HCT116 (cell line): ENCODE measurements around the gene SLC22A4. TPM values are rescaled to one million over a fixed set of nuclear protein-coding genes. Genes with fewer than 3 reads are reported as not detected.
A peak's percentile ranks its signal among the peaks of the same experiment; 100 is the strongest.

Source experiments
- ATAC-seq: fragments of 200-7000 bp; cut with Tn5 transposase; 2 replicates; pipeline ENCODE4 v1.9.1; 2020; ENCODE audit warnings: mild to moderate bottlenecking, moderate library complexity
- BruUV-seq: library from RNA; stranded (reverse); fragments of 400-500 nt; replicated peaks from 2 replicates; lab custom pipeline; 2021; lab: Mats Ljungman, UMichigan
- CTCF ChIA-PET: fragments of 300-600 bp; sonication (Branson Sonifier 250); formaldehyde crosslinking; loops from one replicate; lab custom pipeline; 2021; ENCODE audit warnings: antibody characterized with exemption; lab: Charles Lee
- POLR2A ChIA-PET: fragments of 300-600, 350-600 bp; sonication (Branson Sonifier 250); formaldehyde crosslinking; loops from one replicate; lab custom pipeline; 2021; ENCODE audit warnings: antibody characterized with exemption; lab: Charles Lee
- RAD21 ChIA-PET, 2 experiments: fragments of 300-600 bp; sonication (Branson Sonifier 250); formaldehyde crosslinking; loops; one replicate each; lab custom pipeline; 2023; ENCODE audit warnings: low total read pairs in 2 of 2; ENCODE audit not compliant: uncharacterized antibody in 2 of 2, unreplicated experiment in 2 of 2, low non-redundant PET in 1 of 2; lab: Charles Lee
- DNase-seq: peaks from one replicate; pipeline ENCODE4 v3.0.0-alpha.2; 2010; ENCODE audit warnings: low read depth, low spot score
- H2AFZ ChIP-seq: fragments of 200-600 bp; shearing (Covaris generic), sonication (generic); 2 replicates; pipeline ENCODE4 v1.6.1; 2017; ENCODE audit warnings: low read depth, mixed run types, mixed read lengths, antibody characterized with exemption, low read length; ENCODE audit not compliant: poor library complexity, severe bottlenecking
- H3K27ac ChIP-seq: 2 replicates; pipeline ENCODE4 v1.5.1; 2012; ENCODE audit warnings: low read depth, low read length
- H3K27me3 ChIP-seq: fragments of 200-600 bp; sonication (generic); 2 replicates; pipeline ENCODE4 v1.6.1; 2016; ENCODE audit warnings: mixed run types, low read length, mixed read lengths; ENCODE audit not compliant: insufficient read depth
- H3K36me3 ChIP-seq, 2 experiments: fragments of 200-500 bp in 1 of 2; fragments of 200-600 bp in 1 of 2; sonication (Bioruptor generic) in 1 of 2; sonication (generic) in 1 of 2; 2 replicates each; pipeline versions ENCODE4 v1.5.1 to v1.6.1; 2014 to 2016; ENCODE audit warnings: low read length in 2 of 2, inconsistent platforms in 1 of 2, mixed read lengths in 1 of 2, mixed run types in 1 of 2; ENCODE audit not compliant: insufficient read depth in 2 of 2, control insufficient read depth in 1 of 2
- H3K4me1 ChIP-seq, 2 experiments: fragments of 200-600 bp in 1 of 2; sonication (generic) in 1 of 2; 2 replicates each; pipeline versions ENCODE4 v1.5.1 to v1.6.1; 2012 to 2017; ENCODE audit warnings: low read length in 2 of 2, inconsistent platforms in 1 of 2, mild to moderate bottlenecking in 1 of 2, mixed read lengths in 1 of 2, mixed run types in 1 of 2, moderate library complexity in 1 of 2; ENCODE audit not compliant: insufficient read depth in 2 of 2, control insufficient read depth in 1 of 2
- H3K4me2 ChIP-seq: fragments of 200-600 bp; sonication (generic); 2 replicates; pipeline ENCODE4 v1.6.1; 2017; ENCODE audit warnings: mixed run types, low read length, mixed read lengths
- H3K4me3 ChIP-seq, 2 experiments: fragments of 200-600 bp in 1 of 2; sonication (generic) in 1 of 2; replicated peaks in 1 of 2; 2 replicates each; pipeline ENCODE4 v1.5.1; 2011 to 2016; ENCODE audit warnings: low read length in 2 of 2, control low read depth in 1 of 2, low read depth in 1 of 2, mild to moderate bottlenecking in 1 of 2, mixed read lengths in 1 of 2, mixed run types in 1 of 2
- H3K79me2 ChIP-seq: fragments of 200-600 bp; sonication (generic); 2 replicates; pipeline ENCODE4 v1.6.1; 2017; ENCODE audit warnings: mild to moderate bottlenecking, mixed run types, low read length, moderate library complexity, mixed read lengths; ENCODE audit not compliant: insufficient read depth
- H3K9ac ChIP-seq: fragments of 200-600 bp; sonication (generic); 2 replicates; pipeline ENCODE4 v1.6.1; 2016; ENCODE audit warnings: low read length, mixed read lengths
- H3K9me2 ChIP-seq: fragments of 200-600 bp; sonication (generic), shearing (Covaris generic); 2 replicates; pipeline ENCODE4 v1.6.1; 2017; ENCODE audit warnings: mixed run types, mild to moderate bottlenecking, moderate library complexity; ENCODE audit not compliant: insufficient read depth
- H3K9me3 ChIP-seq, 2 experiments: fragments of 200-500 bp in 1 of 2; fragments of 200-600 bp in 1 of 2; sonication (Bioruptor generic) in 1 of 2; sonication (generic) in 1 of 2; 2 replicates each; pipeline ENCODE4 v1.6.1; 2014 to 2017; ENCODE audit warnings: low read length in 2 of 2, mixed read lengths in 2 of 2, inconsistent platforms in 1 of 2, low read depth in 1 of 2, mild to moderate bottlenecking in 1 of 2, mixed run types in 1 of 2, moderate library complexity in 1 of 2; ENCODE audit not compliant: control insufficient read depth in 1 of 2, insufficient read depth in 1 of 2
- H4K20me1 ChIP-seq: fragments of 200-600 bp; sonication (generic), shearing (Covaris generic); 2 replicates; pipeline ENCODE4 v1.6.1; 2017; ENCODE audit warnings: mixed run types, mild to moderate bottlenecking, moderate library complexity; ENCODE audit not compliant: insufficient read depth
- ELF1 ChIP-seq: IDR thresholded peaks from 2 replicates; pipeline ENCODE4 v1.6.1; 2012; ENCODE audit warnings: low read depth, borderline replicate concordance
- EZH2 ChIP-seq: fragments of 200-600 bp; sonication (generic); IDR thresholded peaks from 2 replicates; pipeline ENCODE4 v1.6.1; 2017; ENCODE audit warnings: antibody characterized with exemption, mixed run types
- FOSL1 ChIP-seq: IDR thresholded peaks from 2 replicates; pipeline ENCODE4 v1.6.1; 2012; ENCODE audit warnings: low read depth
- POLR2A ChIP-seq: IDR thresholded peaks from 2 replicates; pipeline ENCODE4 v1.7.0; 2011; ENCODE audit warnings: borderline replicate concordance; ENCODE audit not compliant: insufficient read depth, insufficient read length; ENCODE audit errors: extremely low read depth
- POLR2AphosphoS5 ChIP-seq: IDR thresholded peaks from 2 replicates; pipeline ENCODE4 v1.6.1; 2011; ENCODE audit warnings: mild to moderate bottlenecking, low read depth, low read length, moderate library complexity
- RAD21 ChIP-seq: IDR thresholded peaks from 2 replicates; pipeline ENCODE4 v1.6.1; 2012; ENCODE audit warnings: low read depth, mild to moderate bottlenecking
- SP1 ChIP-seq: IDR thresholded peaks from 2 replicates; pipeline ENCODE4 v1.6.1; 2012; ENCODE audit warnings: low read depth
- TCF7L2 ChIP-seq: IDR thresholded peaks from 2 replicates; pipeline ENCODE4 v1.7.0; 2011; ENCODE audit warnings: borderline replicate concordance, inconsistent platforms; ENCODE audit not compliant: insufficient read depth, insufficient read length; ENCODE audit errors: extremely low read depth
- ZNF274 ChIP-seq: fragments of 200-500 bp; sonication (Bioruptor generic); IDR thresholded peaks from 2 replicates; pipeline ENCODE4 v1.6.1; 2014; ENCODE audit warnings: mild to moderate bottlenecking, low read depth, low read length, inconsistent platforms
- intact Hi-C: fragments of 100-400 bp; cut with micrococcal nuclease; formaldehyde crosslinking; loops from 2 replicates; pipeline ENCODE4 v1.10.0; 2022
- total RNA-seq: library from RNA; stranded (reverse); gene quantifications from one replicate; pipeline ENCODE4 v1.2.1, GENCODE V29; 2021; ENCODE audit not compliant: unreplicated experiment

The SLC22A4 gene
- total RNA-seq, 1 experiment from 2014 or later = 0.59 TPM

GRCh38 chr5:132260051-132260450 is 34.1 kb upstream of the SLC22A4 start:
- DNase-seq (no peak), ATAC-seq (peak; percentile 32)
- no peaks in the 10 kb centered on the region for H4K20me1 ChIP-seq
- no peaks in the 10 kb centered on the region for H3K79me2 ChIP-seq
- peak overlapping the region in 1 of 2 experiments; percentile 35; a peak in 3 of 4 replicates for H3K4me3 ChIP-seq
- H3K36me3 ChIP-seq = no peaks in the 10 kb centered on the region
- peak overlapping the region; percentile 20 for H3K27ac ChIP-seq
- no TSS peak for BruUV-seq
- H3K4me2 ChIP-seq = peak overlapping the region; percentile 75
- POLR2A ChIA-PET = interaction anchor here (1.4 kb wide), 2 partner anchors 10 to 32 kb away, joined by 3 to 4 read pairs; partner anchors contain the start of gene P4HA2
- H3K9me3 ChIP-seq = no peaks in the 10 kb centered on the region
- peaks cover 27 to 65% of the 10 kb centered on the region in 2 experiments for H3K4me1 ChIP-seq
- intact Hi-C loops = no loop called here
- H3K27me3 ChIP-seq = no peaks in the 10 kb centered on the region
- H3K9ac ChIP-seq = peak overlapping the region; percentile 27
- RAD21 ChIA-PET = no interaction called here
- peak overlapping the region; percentile 77 for H2AFZ ChIP-seq
- TF ChIP-seq EZH2 (no peak), ELF1 (no peak), FOSL1 (no peak), ZNF274 (no peak), TCF7L2 (no peak), RAD21 (no peak), SP1 (no peak), POLR2AphosphoS5 (peak; percentile 39; the same call in 1 of the 2 replicates), POLR2A (no peak)
- CTCF ChIA-PET = interaction anchor here (2.8 kb wide), 1 partner anchor 21 kb away, joined by 14 read pairs; no protein-coding TSS in a partner anchor
- H3K9me2 ChIP-seq = no peaks in the 10 kb centered on the region
